BE2C (cell line): ENCODE measurements around the gene TCEAL9.

ENCODE experiments used
- DNase-seq: peaks from one replicate; pipeline ENCODE4 v3.0.0-alpha.2; 2020
- H3K27me3 ChIP-seq: fragments of 250-450 bp; sonication (Bioruptor Pico); 2 replicates; pipeline ENCODE4 v1.5.1; 2020; ENCODE audit warnings: mild to moderate bottlenecking
- H3K36me3 ChIP-seq: fragments of 250-450 bp; sonication (Bioruptor Pico); 2 replicates; pipeline ENCODE4 v1.5.1; 2020; ENCODE audit warnings: mild to moderate bottlenecking
- H3K4me1 ChIP-seq: fragments of 250-450 bp; sonication (Bioruptor Pico); 2 replicates; pipeline ENCODE4 v1.5.1; 2020
- H3K4me3 ChIP-seq: 2 replicates; pipeline ENCODE4 v1.5.1; 2011; ENCODE audit warnings: low read depth, low read length
- H3K9me3 ChIP-seq: fragments of 250-450 bp; sonication (Bioruptor Pico); 2 replicates; pipeline ENCODE4 v1.5.1; 2020
- TF ChIP-seq, protein P1 (sequence below): IDR thresholded peaks from 2 replicates; pipeline ENCODE4 v1.5.1; 2012; ENCODE audit warnings: mild to moderate bottlenecking, low read depth, low read length

TCEAL9 gene

DNA sequence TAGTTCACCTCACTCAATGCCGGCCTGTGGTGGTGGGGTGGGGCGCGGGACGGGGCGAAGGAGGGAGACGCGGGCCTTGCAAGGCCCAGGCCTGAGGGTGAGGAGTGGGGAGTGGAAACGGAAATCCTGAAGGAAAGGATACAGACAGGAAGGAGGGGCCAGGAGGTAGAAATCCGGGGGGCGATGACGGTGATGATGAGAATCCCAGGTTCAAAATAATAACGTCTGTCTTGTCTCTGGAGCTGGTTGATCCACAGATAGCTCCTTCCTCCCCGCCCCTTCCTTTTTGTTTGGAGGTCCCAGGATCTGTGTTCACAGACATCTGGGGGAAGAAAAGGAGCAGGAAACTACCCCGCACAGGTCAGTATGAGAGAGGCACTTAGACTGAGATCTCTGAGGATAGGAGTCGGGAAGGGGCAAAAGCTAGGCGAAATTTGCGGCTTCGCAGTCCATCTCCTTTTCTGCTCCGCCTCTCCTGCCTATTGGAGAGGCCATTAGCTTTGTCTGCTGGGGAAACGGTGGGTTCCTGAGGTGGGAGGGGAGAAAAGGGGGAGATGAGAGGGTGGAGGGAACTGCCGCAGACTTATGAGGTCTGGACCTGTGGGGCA, 25.5 kb upstream of the TCEAL9 start:
- no peaks in the 10 kb centered on the region for H3K27me3 ChIP-seq
- H3K4me1 ChIP-seq, result no peaks in the 10 kb centered on the region
- H3K36me3 ChIP-seq, result no peaks in the 10 kb centered on the region
- no peak for DNase-seq
- H3K4me3 ChIP-seq, result peak overlapping the region; percentile 63
- TF ChIP-seq, protein P1, sequence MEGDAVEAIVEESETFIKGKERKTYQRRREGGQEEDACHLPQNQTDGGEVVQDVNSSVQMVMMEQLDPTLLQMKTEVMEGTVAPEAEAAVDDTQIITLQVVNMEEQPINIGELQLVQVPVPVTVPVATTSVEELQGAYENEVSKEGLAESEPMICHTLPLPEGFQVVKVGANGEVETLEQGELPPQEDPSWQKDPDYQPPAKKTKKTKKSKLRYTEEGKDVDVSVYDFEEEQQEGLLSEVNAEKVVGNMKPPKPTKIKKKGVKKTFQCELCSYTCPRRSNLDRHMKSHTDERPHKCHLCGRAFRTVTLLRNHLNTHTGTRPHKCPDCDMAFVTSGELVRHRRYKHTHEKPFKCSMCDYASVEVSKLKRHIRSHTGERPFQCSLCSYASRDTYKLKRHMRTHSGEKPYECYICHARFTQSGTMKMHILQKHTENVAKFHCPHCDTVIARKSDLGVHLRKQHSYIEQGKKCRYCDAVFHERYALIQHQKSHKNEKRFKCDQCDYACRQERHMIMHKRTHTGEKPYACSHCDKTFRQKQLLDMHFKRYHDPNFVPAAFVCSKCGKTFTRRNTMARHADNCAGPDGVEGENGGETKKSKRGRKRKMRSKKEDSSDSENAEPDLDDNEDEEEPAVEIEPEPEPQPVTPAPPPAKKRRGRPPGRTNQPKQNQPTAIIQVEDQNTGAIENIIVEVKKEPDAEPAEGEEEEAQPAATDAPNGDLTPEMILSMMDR, result no peak
- no peaks in the 10 kb centered on the region for H3K9me3 ChIP-seq

DNA sequence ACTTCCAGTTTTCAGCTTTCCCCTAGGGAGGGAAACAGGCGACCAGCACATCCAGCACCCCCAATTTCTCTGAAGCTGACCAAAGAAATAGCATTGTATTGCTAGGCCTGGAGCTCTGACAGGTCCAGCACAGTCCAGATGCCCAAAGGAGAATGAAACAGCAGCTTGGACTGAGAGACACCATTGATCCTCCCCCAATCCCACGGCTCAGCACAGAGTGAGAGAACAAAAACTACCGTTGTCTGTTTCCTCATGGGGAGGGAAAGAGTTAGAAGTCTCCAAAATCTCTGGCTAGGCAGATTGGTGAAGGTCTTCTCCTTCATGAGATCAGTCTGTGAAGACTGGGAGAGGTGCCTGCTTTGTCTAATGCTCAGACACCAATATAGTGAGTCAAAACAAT, 17.6 kb upstream of the TCEAL9 start:
- Histone ChIP-seq H3K9me3 (no peaks in the 10 kb centered on the region), H3K4me1 (no peaks in the 10 kb centered on the region), H3K4me3 (no peak overlapping the region), H3K27me3 (no peaks in the 10 kb centered on the region), H3K36me3 (no peaks in the 10 kb centered on the region)
- TF ChIP-seq, protein P1, result no peak
- no peak for DNase-seq

DNA sequence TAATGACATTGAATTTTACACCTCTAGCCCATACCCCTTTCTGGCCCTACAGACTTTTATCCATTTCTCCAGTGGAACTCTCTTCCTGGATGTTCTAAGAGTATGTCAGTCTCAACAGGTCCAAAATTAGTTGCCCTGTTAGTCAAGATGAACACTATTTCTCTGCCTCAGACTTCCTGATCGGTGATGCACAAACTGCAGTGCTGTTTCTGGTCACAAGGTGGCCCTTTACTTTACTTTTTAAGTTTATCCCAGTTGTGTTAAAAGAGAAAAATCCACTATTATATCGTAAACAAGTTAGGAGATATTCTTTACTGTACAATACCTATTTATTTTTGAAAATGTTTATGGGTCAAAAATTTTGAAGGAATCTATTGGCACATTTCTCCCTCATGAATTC, 13.2 kb upstream of the TCEAL9 start:
- Histone ChIP-seq H3K36me3 (no peaks in the 10 kb centered on the region), H3K27me3 (no peaks in the 10 kb centered on the region), H3K9me3 (no peaks in the 10 kb centered on the region), H3K4me1 (no peaks in the 10 kb centered on the region), H3K4me3 (no peak overlapping the region)
- peak; percentile 24 for DNase-seq
- TF ChIP-seq, protein P1, result peak; percentile 68

DNA sequence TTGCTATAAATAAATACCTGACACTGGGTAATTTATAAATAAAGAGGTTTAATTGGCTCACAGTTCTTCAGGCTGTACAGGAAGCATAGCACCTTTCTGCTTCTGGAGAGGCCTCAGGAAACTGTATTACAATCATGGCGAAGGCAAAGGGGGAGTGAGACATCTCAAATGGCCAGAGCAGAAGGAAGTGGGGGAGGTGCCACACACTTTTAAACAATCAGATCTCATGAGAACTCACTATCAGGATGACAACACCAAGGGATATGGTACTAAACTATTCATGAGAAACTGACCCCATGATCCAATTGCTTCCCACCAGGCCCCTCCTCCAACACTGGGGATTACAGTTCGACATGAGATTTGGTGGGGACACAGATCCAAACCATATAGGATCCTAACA, 11.7 kb upstream of the TCEAL9 start:
- H3K9me3 ChIP-seq, result no peaks in the 10 kb centered on the region
- no peak for DNase-seq
- TF ChIP-seq, protein P1, result no peak
- H3K27me3 ChIP-seq, result no peaks in the 10 kb centered on the region
- no peaks in the 10 kb centered on the region for H3K36me3 ChIP-seq
- no peak overlapping the region for H3K4me3 ChIP-seq
- H3K4me1 ChIP-seq, result no peaks in the 10 kb centered on the region

DNA sequence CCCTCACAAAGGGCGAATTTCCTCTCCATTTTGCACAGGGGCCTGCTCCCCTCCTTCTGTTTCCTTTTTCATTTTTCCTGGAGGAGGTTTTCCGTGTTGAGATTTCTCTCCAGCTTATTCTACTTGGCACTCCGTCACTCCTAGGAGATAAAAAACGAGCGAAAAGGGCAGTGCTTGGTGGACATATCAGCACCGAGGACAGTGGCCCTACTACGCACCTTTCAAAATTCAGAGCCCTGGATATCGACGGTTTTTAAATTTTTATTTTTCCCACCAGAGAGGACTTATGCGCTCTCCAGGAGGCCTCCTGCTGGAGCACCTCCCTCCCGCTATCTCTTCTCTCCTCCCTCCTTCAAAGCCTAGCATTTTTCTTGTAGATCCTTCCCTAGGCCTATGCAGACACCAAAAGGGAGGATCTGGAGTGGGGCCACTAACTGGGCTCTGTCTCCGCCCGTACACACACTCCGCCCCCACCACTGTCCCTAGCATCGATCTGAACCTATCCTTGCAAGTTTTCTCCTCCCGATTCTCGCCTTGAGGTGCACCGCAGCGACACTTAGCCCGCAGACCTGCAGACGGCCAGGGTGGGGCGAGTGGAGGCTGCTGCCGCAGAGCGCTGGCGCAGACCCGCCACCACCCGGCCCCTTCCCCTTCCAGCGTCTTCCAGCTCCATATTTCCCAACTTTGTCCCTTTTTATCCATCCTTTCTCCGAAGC, 8.5 kb upstream of the TCEAL9 start:
- Histone ChIP-seq H3K4me1 (no peaks in the 10 kb centered on the region), H3K4me3 (no peak overlapping the region), H3K9me3 (no peaks in the 10 kb centered on the region), H3K27me3 (no peaks in the 10 kb centered on the region), H3K36me3 (no peaks in the 10 kb centered on the region)
- DNase-seq, result no peak
- TF ChIP-seq, protein P1, result no peak

DNA sequence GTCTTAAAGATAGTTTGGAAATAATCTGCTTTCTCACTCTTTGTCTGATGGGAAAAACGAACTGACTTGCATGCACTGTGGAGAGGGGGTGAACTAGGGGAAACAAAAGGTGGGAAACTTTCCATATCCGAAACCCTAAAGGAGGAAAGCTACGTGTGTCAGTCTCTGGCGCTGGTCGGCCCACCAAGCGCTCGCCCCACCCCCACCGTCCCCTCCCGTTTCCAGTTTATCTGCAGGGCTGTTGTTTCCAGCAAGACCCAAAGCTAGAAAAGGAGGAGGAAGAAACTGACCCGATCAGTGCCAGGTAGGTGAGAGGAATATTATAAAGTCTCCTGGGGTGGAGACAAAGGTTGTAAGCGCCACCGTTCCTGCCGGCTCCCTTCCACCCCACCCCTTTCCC, 552 bp downstream of the TCEAL9 start:
- no peaks in the 10 kb centered on the region for H3K27me3 ChIP-seq
- no peaks in the 10 kb centered on the region for H3K36me3 ChIP-seq
- TF ChIP-seq, protein P1, result no peak
- H3K4me3 ChIP-seq, result peak overlapping the region; percentile 91
- H3K4me1 ChIP-seq, result no peaks in the 10 kb centered on the region
- DNase-seq, result peak; percentile 13
- no peaks in the 10 kb centered on the region for H3K9me3 ChIP-seq
